ENCODE results near the gene CNGA3.
"Not testable (repeated sequence)": the region's sequence is repeated elsewhere in the genome, so short reads cannot be mapped to it uniquely, and the experiment has no call there.

The CNGA3 gene

GRCh38 chr2:98403878-98404277, 57.6 kb downstream of the CNGA3 start:
- no peak for DNase-seq (ENCODE audit: low spot score)

- DNase-seq (ENCODE audit: low spot score) = no peak
Measured at GRCh38 chr2:98404556-98405250, 58.4 kb downstream of the CNGA3 start.

DNA sequence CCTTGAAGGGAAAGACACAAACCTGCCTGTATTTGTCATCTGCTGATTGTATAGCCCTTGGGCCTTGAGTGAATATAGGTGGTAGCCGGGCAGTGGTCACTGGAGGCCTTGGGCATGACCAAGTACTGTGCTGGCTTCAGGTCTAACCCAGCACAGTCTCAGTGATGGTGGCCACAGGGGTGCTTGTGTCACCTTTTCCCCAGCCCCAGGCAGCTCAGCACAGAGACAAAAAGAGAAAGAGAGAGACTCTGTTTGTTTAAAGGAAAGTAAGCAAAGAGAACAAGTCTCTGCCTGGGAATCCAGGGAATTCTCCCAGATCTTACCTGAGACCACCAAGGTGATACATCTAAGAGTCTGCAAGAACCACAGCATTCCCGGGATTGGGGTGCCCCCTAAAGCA, 59.0 kb downstream of the CNGA3 start:
- DNase-seq (ENCODE audit: low spot score) = no peak

- no peak for DNase-seq (ENCODE audit: low spot score)
Measured at GRCh38 chr2:98408155-98408554, 61.9 kb downstream of the CNGA3 start.

DNA sequence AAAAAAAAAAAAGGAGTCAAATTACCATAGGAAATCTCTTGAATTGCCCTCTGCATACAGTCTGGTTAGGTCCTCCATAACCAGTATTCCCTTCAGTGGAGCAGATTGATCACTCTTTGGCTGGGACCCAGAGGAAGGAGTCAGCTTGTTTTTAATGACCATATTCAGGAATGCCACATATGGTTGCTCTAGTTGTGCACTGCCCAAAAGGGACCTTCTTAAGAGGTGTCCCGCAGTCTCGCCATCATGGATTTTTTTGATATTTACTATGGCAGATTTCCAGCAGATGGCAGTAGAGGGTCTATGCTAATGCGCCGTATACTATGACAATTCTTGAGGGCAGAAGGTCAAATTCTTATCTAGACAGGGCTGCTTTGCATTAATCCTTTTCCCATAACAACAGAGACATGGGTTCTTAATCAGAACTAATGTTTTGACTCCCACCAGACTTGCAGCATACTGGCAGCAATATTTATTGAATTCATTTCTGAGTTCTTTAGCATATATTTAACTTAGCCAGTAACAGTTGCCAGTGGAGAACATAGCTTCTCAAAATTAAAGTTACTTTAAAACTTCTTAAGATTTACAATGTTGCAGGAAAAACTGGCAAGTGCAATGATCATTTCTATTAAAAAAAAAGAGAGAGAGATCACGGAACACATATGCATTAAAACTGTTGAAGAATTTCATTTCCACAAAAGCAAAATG, 66.6 kb downstream of the CNGA3 start:
- DNase-seq (ENCODE audit: low spot score) = peak; percentile 65

DNA sequence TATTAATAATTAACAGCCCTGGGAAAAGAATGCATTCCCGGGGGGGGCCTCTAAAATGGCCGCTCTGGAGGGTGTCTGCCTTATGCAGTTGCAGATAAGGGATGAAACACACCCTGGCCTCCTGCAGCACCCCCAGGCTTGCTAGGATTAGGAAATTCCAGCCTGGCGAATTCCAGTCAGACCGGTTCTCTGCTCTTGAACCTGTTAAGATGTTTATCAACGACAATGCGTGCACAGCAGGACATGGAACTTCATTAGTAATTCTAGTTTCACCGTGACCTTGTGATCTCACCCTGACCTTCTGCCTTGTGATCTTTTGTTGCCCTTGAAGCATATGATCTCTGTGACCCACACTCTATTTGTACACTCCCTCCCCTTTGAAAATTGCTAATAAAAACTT, 68.0 kb downstream of the CNGA3 start:
- DNase-seq (ENCODE audit: low spot score) = not testable (repeated sequence)

- DNase-seq (ENCODE audit: low spot score) = not testable (repeated sequence)
Measured at GRCh38 chr2:98415719-98416248, 69.5 kb downstream of the CNGA3 start.

GRCh38 chr2:98416383-98417159, 70.3 kb downstream of the CNGA3 start:
- DNase-seq (ENCODE audit: low spot score) = no peak

DNA sequence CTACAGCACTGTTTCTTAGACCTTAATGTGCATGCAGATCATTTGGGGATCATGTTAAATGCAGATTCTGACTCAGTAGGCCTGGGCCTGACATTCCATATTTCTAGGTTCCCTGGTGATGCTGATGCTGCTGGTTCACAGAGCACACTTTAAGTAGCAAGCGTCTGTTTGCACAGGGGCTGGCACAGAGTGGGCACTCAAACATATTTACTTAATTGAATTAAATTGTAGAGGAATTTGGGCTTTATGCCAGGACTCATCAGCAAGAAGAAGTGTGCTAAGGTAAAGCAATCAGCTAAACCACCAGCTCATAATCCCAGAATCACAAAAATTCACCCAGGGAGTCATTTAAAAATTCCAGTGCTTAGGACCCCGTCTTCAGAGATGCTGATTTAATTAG, 73.3 kb downstream of the CNGA3 start:
- DNase-seq (ENCODE audit: low spot score) = no peak

GRCh38 chr2:98419977-98420725, 73.9 kb downstream of the CNGA3 start:
- no peak for DNase-seq (ENCODE audit: low spot score)

DNA sequence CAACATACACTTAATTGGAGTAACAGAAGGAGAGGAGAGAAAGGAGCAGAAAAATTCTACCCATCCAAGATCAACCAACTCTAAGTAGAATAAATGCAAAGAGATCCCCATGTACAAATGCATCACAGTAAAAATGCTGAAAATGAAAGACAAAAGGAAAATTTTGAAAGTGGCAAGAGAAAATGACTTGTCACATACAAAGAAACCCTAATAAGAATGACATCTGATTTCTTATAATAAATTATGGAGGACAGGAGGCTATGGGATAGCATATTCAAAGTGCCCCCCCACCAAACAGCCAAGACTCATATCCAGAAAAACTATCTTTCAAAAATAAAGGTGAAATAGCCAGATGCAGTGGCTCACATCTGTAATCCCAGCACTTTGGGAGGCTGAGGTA, 76.2 kb downstream of the CNGA3 start:
- no peak for DNase-seq (ENCODE audit: low spot score)

DNA sequence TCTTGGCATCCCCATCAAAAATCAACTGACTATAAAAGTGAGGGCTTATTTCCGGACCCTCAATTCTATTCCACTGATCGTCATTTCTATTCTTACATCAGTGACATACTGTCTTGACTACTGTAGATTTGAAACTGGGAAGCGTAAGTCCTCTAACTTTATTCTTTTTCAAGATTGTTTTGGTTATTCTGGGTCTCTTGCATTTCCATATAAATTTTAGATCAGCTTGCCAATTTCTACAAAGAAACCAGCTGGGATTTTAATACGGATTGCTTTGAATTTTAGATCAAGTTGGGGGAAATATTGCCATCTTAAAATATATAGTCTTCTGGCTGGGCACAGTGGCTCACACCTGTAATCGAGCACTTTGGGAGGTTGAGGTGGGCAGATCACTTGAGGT, 80.5 kb downstream of the CNGA3 start:
- no peak for DNase-seq (ENCODE audit: low spot score)

- DNase-seq (ENCODE audit: low spot score) = no peak
Measured at GRCh38 chr2:98432145-98432544, 85.9 kb downstream of the CNGA3 start.

DNA sequence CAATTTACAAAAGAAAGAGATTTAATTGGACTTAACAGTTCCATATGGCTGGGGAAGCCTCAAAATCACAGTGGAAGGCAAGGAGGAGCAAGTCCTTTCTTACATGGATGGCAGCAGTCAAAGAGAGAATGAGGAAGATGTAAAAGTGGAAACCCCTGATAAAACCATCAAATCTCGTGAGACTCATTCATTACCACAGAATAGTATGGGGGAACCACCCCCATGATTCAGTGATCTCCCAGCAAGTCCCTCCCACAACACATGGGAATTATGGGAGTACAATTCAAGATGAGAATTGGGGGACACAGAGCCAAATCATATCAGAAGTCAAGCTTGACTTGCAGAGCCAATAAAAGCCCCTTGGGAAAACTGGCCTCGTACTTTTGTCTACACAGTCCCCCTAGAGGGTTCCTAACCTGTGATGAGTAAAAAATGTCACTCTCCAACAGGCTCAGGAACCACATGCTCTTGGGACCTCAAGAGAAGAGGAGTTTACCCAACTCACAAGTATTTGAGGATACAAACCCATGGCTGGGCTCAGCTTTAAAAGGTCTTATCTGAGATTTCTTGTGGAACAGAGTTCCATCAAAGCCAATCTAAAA, 87.2 kb downstream of the CNGA3 start:
- no peak for DNase-seq (ENCODE audit: low spot score)

DNA sequence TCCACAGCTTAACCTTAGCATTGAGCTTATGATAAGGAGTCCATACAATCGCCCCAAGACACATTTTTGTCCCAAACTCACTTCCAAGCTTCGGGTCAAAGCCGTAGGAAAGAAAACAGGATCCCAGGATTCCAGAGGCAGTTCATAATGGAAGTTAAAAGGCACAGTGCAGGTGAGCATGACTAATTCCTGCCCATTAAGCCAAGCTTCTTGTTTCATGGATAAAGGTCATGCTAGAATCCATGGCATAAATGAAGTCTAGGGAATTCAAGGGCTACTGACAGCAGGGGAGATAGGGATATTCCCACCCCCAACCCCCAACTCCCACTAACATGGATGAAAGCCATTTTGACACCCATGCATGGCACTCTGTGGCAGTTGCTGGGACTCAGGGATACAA, 88.2 kb downstream of the CNGA3 start:
- no peak for DNase-seq (ENCODE audit: low spot score)

- not testable (repeated sequence) for DNase-seq (ENCODE audit: low spot score)
Measured at GRCh38 chr2:98435670-98436069, 89.4 kb downstream of the CNGA3 start.

GRCh38 chr2:98436734-98437133, 90.5 kb downstream of the CNGA3 start:
- no peak for DNase-seq (ENCODE audit: low spot score)

GRCh38 chr2:98438190-98439133, 92.2 kb downstream of the CNGA3 start:
- no peak for DNase-seq (ENCODE audit: low spot score)

GRCh38 chr2:98441706-98442450, 95.6 kb downstream of the CNGA3 start:
- no peak for DNase-seq (ENCODE audit: low spot score)

DNA sequence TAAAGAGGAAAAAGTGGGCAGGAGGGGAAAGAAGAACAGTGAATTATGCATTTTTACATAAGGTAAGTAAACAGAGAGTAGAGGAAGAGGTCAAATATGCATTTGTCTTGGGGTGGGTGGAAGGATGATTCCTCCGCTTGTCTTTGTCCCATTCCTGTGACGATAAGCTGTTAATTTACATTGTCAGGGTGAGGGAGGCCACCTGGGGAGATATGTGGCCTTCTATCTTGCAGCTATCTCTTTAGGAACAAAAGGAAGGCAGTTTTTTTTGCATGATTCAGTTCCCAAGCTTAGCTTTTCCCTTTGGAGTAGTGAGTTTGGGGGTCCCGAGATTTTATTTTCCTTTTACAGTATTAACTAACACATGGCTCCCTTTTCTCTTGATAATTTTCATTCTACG, 96.2 kb downstream of the CNGA3 start:
- no peak for DNase-seq (ENCODE audit: low spot score)

All from AG08395 (cell line).